Camera-type eye (tissue), 1 donor: ENCODE measurements around the gene AKR1E2. TPM values are rescaled to one million over a fixed set of nuclear protein-coding genes. Genes with fewer than 3 reads are reported as not detected.

ENCODE experiments used
- total RNA-seq: library from RNA; depleted of rRNA; stranded (reverse); fragments of >200 nt; gene quantifications from one replicate; pipeline ENCODE4 v1.2.3, GENCODE V29; 2014

The AKR1E2 gene
- total RNA-seq, result 22.1 TPM

GRCh38 chr10:4825868-4826791 lies at the start of gene AKR1E2:
AKR1E2 (plus strand) TSS chr10:4826207; CDS start chr10:4826325, 118 bp downstream.

Other genes starting within 250 kb of the AKR1E2 start
- gene AKR1C1, start 137.2 kb downstream of the AKR1E2 start, total RNA-seq, result 10.5 TPM
- 10.4 TPM for gene AKR1C2, start 177.7 kb downstream of the AKR1E2 start, total RNA-seq